Liver (tissue), 3 donors: Measurements from ENCODE around the gene LIM2.
A peak's percentile ranks its signal among the peaks of the same experiment; 100 is the strongest.

Source experiments
- SP1 ChIP-seq: IDR thresholded peaks from 2 replicates; pipeline ENCODE4 v1.6.1; 2018; ENCODE audit warnings: antibody characterized with exemption, mild to moderate bottlenecking
- TF ChIP-seq, protein P1 (sequence below): fragments of 150-350 bp; IDR thresholded peaks from 2 replicates; pipeline ENCODE4 v1.5.1; 2017; ENCODE audit warnings: improper control_type of control experiment, low read depth, low read length; ENCODE audit not compliant: missing input control
- donor health status: healthy.
- donor health status: healthy.

DNA sequence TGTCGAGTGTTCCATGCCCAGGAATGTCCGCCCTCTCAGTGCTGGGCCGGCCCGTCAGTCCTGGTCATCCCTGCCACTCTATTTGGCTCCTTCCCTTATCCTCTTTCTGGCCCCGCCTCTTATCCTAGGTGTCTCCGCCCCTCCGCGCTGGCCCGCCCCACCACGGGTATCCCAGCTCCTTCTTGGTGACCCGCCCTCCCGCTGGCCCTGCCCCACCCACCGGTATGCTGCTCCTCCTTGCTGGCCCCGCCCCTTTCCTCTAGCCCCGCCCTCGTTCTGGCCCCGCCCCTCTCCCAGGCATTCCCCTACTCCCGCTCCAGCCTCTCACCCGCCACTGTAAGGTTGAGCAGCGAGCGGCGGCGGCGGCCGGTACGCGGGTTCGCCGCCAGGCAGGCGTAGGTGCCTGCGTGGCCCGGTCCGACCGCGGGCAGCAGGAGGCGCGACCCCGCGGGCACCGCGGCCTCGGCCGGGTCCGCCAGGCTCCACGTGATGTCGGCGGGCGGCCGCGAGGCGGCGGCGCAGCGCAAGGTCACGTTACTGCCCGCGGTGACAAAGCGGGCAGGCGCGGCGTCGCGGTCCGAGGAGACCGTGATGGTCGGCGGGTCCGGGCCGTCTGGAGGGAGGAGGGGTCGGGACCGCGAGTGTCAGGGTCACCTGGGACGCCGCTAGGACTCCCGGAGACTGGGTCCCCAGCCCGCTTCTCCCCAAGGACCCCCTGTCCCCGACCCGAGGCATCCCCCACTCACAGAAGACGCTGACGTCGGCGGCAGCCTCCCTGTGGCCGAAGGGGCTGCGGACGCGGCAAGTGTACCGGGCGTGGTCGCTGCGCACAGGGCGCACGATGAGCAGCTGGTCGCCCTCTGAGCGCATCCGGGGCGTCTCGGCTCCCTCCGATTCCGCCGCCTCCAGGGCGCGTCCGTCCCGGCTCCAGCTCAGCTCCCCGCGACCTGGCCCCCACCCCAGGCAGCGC lies 47.8 kb downstream of the LIM2 start:
- TF ChIP-seq, protein P1, sequence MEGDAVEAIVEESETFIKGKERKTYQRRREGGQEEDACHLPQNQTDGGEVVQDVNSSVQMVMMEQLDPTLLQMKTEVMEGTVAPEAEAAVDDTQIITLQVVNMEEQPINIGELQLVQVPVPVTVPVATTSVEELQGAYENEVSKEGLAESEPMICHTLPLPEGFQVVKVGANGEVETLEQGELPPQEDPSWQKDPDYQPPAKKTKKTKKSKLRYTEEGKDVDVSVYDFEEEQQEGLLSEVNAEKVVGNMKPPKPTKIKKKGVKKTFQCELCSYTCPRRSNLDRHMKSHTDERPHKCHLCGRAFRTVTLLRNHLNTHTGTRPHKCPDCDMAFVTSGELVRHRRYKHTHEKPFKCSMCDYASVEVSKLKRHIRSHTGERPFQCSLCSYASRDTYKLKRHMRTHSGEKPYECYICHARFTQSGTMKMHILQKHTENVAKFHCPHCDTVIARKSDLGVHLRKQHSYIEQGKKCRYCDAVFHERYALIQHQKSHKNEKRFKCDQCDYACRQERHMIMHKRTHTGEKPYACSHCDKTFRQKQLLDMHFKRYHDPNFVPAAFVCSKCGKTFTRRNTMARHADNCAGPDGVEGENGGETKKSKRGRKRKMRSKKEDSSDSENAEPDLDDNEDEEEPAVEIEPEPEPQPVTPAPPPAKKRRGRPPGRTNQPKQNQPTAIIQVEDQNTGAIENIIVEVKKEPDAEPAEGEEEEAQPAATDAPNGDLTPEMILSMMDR = peak; percentile 31
- TF ChIP-seq SP1 = peak; percentile 69
